ENCODE measurements around the gene RAB7A.
"Not testable (repeated sequence)": the region's sequence is repeated elsewhere in the genome, so short reads cannot be mapped to it uniquely, and the experiment has no call there.

RAB7A gene

DNA sequence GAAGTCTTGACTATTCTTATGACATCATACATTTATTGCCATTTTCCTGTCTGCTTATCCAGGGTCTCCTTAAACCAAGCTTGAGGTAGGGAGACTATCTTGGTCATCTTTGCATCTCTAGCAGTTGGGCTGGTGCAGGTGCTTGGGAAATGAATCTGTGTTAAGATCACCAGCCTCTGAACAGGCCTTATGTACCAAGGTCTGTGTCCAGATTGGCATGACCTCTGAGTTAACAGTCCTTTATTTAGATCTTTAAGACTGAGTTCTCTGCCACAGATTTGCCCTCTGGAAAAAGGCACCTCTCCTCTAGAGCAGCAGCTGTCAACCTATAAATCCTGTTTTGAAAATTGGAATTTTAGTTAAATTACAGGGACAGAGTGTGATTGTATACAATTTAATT, 35.4 kb downstream of the RAB7A start:
- H3K4me3 ChIP-seq (ENCODE audit: low read length): no peak overlapping the region
- no peaks in the 10 kb centered on the region for H3K9me3 ChIP-seq (ENCODE audit: insufficient read depth, low read depth, low read length)
- no peak overlapping the region for H3K27ac ChIP-seq (ENCODE audit: low read length)
- peaks cover 10% of the 10 kb centered on the region; the same call in 1 of the 2 replicates for H3K36me3 ChIP-seq (ENCODE audit: insufficient read depth, low read depth, low read length)
- no peak overlapping the region for H3K9ac ChIP-seq (ENCODE audit: low read depth, low read length)
- no peaks in the 10 kb centered on the region for H3K27me3 ChIP-seq (ENCODE audit: insufficient read depth, low read length)
- H3K4me1 ChIP-seq (ENCODE audit: insufficient read depth, low read length): no peaks in the 10 kb centered on the region

DNA sequence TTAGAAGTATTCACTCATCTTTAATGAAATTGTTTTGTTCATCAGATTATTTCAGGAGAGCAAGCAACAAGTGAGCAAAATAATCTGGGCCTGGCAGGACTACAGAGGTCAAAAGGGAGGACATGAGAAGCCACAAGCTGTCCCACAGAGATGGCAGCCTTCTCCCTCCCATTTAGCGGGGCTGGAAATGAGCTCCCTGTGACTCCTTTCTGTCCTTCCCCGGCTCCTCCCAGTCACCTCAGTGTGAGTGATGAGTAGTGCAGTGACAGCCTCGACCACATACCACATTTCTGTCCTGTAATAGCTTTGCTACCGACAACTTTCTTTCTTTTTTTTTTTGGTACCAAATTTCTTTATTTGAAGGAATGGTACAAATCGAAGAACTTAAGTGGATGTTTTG, 38.0 kb downstream of the RAB7A start:
- Histone ChIP-seq H3K27ac (ENCODE audit: low read length) (no peak overlapping the region), H3K27me3 (ENCODE audit: insufficient read depth, low read length) (no peaks in the 10 kb centered on the region), H3K9ac (ENCODE audit: low read depth, low read length) (no peak overlapping the region), H3K4me3 (ENCODE audit: low read length) (no peak overlapping the region), H3K9me3 (ENCODE audit: insufficient read depth, low read depth, low read length) (no peaks in the 10 kb centered on the region), H3K36me3 (ENCODE audit: insufficient read depth, low read depth, low read length) (peaks cover 10% of the 10 kb centered on the region; the same call in 1 of the 2 replicates), H3K4me1 (ENCODE audit: insufficient read depth, low read length) (no peaks in the 10 kb centered on the region)

DNA sequence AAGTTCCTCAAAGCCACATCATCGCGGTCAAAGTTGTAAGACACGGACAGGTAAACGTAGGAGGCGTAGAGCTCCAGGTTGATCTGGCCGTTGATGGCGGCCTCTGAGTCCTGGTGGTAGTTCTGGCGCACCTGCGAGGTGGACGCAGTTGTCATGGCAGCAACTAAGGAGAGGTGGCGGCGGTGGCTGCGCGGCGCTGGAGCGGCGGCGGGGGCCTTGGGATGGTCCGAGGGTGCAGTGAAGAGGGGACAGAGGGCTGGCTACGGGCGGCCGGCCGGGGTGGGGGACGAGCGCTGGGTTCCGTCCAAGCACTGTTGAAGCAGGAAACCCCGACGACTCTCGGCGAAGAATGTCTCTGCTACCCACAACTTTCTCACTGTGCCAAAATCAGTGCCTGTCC, 38.9 kb downstream of the RAB7A start:
- no peak overlapping the region for H3K9ac ChIP-seq (ENCODE audit: low read depth, low read length)
- H3K9me3 ChIP-seq (ENCODE audit: insufficient read depth, low read depth, low read length): no peaks in the 10 kb centered on the region
- H3K36me3 ChIP-seq (ENCODE audit: insufficient read depth, low read depth, low read length): peaks cover 10% of the 10 kb centered on the region; the same call in 1 of the 2 replicates
- H3K27ac ChIP-seq (ENCODE audit: low read length): no peak overlapping the region
- H3K27me3 ChIP-seq (ENCODE audit: insufficient read depth, low read length): no peaks in the 10 kb centered on the region
- H3K4me1 ChIP-seq (ENCODE audit: insufficient read depth, low read length): peaks cover 4% of the 10 kb centered on the region; the same call in 1 of the 2 replicates
- H3K4me3 ChIP-seq (ENCODE audit: low read length): no peak overlapping the region

DNA sequence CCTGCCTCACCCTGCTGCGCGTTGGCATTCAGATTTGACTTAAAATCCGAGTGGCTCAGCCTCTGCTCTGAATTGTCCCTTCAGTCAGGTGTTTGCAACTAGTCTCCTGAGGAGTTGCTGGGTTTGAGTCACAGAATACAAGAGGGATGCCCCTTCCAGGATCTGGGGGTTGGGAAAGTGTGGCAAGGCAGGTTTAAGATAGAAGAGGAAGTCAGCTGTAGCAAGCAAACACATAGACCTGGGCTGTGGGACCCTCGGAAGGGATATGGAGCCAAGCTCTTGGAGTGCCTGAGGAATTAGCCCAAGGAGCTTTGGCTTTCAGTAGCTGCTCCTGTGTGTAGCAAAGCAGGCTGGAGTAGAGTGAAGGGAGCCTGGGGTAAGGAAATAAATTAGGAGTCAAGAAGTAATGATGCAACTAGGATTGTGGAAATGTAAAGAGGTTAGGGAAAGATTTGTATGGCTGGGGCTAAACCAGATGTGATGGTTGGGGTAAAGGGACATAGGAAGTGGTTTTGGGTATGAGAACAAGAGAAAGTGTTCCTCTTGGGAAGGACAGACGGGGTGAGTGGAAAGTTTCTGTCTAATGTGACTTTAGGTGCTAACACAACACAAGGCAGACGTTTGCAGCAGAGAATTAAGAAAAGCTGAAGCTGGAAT, 41.2 kb downstream of the RAB7A start:
- H3K27ac ChIP-seq (ENCODE audit: low read length): no peak overlapping the region
- H3K4me1 ChIP-seq (ENCODE audit: insufficient read depth, low read length): peaks cover 4% of the 10 kb centered on the region; the same call in 1 of the 2 replicates
- H3K9ac ChIP-seq (ENCODE audit: low read depth, low read length): no peak overlapping the region; the same call in 1 of the 2 replicates
- H3K4me3 ChIP-seq (ENCODE audit: low read length): no peak overlapping the region
- H3K9me3 ChIP-seq (ENCODE audit: insufficient read depth, low read depth, low read length): 0 out of 2 replicates have a peak, but pooled peaks cover 4% of the 10 kb centered on the region
- H3K36me3 ChIP-seq (ENCODE audit: insufficient read depth, low read depth, low read length): peaks cover 10% of the 10 kb centered on the region; the same call in 1 of the 2 replicates
- no peaks in the 10 kb centered on the region for H3K27me3 ChIP-seq (ENCODE audit: insufficient read depth, low read length)

DNA sequence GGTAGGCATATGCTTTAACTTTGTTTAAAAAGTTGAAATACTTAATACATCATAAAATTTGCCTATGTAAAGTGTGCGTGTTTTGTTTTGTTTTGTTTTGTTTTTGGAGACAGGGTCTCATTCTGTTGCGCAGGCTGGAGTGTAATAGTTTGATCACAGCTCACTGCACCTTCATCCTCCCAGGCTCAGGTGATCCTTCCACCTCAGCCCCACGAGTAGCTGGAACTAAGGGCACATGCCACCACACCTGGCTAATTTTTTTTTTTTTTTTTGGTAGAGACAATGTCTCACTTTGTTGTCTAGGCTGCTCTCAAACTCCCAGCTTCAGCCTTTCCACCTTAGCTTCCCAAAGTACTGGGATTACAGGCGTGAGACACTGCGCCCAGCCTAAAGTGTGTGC, 42.5 kb downstream of the RAB7A start:
- Histone ChIP-seq H3K4me3 (ENCODE audit: low read length) (no peak overlapping the region), H3K4me1 (ENCODE audit: insufficient read depth, low read length) (peaks cover 4% of the 10 kb centered on the region; the same call in 1 of the 2 replicates), H3K9ac (ENCODE audit: low read depth, low read length) (no peak overlapping the region), H3K9me3 (ENCODE audit: insufficient read depth, low read depth, low read length) (peaks cover 6% of the 10 kb centered on the region; the same call in 1 of the 2 replicates), H3K27ac (ENCODE audit: low read length) (no peak overlapping the region), H3K27me3 (ENCODE audit: insufficient read depth, low read length) (no peaks in the 10 kb centered on the region), H3K36me3 (ENCODE audit: insufficient read depth, low read depth, low read length) (peaks cover 10% of the 10 kb centered on the region; the same call in 1 of the 2 replicates)

DNA sequence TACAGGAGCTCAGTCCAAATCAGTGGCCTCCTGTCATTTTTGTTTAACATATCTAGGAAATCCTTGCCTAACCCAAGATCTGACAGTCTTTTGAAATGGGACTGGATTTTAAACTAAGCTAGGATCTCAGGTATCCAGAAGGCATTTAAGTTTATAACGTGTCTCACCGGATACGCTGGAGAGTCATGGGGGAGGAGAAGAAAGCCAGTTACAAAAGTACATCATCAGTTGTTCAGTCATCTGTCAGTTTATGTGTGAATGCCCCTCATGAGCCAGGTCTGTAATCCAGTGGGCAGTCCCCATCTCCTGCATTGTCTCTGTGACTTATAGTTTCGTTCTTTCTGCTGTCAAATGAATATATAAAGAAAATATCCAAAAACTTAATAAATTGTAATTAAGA, 44.4 kb downstream of the RAB7A start:
- Histone ChIP-seq H3K9ac (ENCODE audit: low read depth, low read length) (no peak overlapping the region), H3K4me3 (ENCODE audit: low read length) (no peak overlapping the region)

DNA sequence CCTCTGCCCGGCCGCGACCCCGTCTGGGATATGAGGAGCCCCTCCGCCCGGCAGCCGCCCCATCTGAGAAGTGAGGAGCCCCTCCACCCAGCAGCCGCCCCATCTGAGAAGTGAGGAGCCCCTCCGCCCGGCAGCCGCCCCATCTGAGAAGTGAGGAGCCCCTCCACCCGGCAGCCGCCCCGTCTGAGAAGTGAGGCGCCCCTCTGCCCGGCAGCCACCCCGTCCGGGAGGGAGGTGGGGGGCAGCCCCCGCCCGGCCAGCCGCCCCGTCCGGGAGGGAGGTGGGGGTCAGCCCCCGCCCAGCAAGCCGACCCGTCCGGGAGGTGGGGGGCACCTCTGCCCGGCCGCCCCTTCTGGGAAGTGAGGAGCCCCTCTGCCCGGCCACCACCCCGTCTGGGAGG, 47.2 kb downstream of the RAB7A start:
- not testable (repeated sequence) for H3K36me3 ChIP-seq (ENCODE audit: insufficient read depth, low read depth, low read length); H3K9ac ChIP-seq (ENCODE audit: low read depth, low read length); H3K9me3 ChIP-seq (ENCODE audit: insufficient read depth, low read depth, low read length); H3K4me3 ChIP-seq (ENCODE audit: low read length); H3K27ac ChIP-seq (ENCODE audit: low read length); H3K4me1 ChIP-seq (ENCODE audit: insufficient read depth, low read length); H3K27me3 ChIP-seq (ENCODE audit: insufficient read depth, low read length)

More for the DNA sequence above, 44.4 kb downstream of the RAB7A start:
- Histone ChIP-seq H3K27ac (ENCODE audit: low read length) (no peak overlapping the region), H3K4me1 (ENCODE audit: insufficient read depth, low read length) (peaks cover 4% of the 10 kb centered on the region; the same call in 1 of the 2 replicates), H3K36me3 (ENCODE audit: insufficient read depth, low read depth, low read length) (no peaks in the 10 kb centered on the region), H3K9me3 (ENCODE audit: insufficient read depth, low read depth, low read length) (peaks cover 6% of the 10 kb centered on the region; the same call in 1 of the 2 replicates), H3K27me3 (ENCODE audit: insufficient read depth, low read length) (no peaks in the 10 kb centered on the region)

DNA sequence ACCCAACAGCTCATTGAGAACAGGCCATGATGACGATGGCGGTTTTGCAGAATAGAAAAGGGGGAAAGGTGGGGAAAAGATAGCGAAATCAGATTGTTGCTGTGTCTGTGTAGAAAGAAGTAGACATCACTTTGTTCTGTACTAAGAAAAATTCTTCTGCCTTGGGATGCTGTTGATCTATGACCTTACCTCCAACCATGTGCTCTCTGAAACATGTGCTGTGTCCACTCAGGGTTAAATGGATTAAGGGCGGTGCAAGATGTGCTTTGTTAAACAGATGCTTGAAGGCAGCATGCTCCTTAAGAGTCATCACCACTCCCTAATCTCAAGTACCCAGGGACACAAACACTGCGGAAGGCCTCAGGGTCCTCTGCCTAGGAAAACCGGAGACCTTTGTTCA, 47.6 kb downstream of the RAB7A start:
- H3K9ac ChIP-seq (ENCODE audit: low read depth, low read length); H3K36me3 ChIP-seq (ENCODE audit: insufficient read depth, low read depth, low read length); H3K27ac ChIP-seq (ENCODE audit: low read length); H3K4me3 ChIP-seq (ENCODE audit: low read length); H3K9me3 ChIP-seq (ENCODE audit: insufficient read depth, low read depth, low read length); H3K4me1 ChIP-seq (ENCODE audit: insufficient read depth, low read length); H3K27me3 ChIP-seq (ENCODE audit: insufficient read depth, low read length): not testable (repeated sequence)

DNA sequence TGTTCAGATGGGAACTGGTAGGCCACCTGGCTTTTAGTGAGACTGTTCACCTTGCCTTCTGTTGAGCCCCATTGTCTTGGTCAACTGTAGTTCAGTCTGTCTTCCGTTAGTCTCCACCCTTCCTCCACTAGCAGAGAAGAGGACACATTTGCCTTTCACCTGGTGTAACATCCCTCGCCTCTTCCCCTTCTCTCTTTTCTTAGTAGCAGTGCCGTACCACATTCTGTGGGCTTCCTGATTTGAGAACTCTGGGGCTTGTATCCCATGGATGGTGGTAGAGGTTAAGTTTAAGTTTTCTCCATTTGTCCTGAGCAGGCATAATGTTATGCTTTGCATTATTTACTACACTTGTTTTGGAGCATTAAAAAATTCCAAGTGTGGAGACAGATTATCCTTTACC, 49.3 kb downstream of the RAB7A start:
- peaks cover 8% of the 10 kb centered on the region; the same call in 1 of the 2 replicates for H3K4me1 ChIP-seq (ENCODE audit: insufficient read depth, low read length)
- no peaks in the 10 kb centered on the region for H3K27me3 ChIP-seq (ENCODE audit: insufficient read depth, low read length)
- H3K27ac ChIP-seq (ENCODE audit: low read length): no peak overlapping the region
- H3K9ac ChIP-seq (ENCODE audit: low read depth, low read length): no peak overlapping the region
- peaks cover 6% of the 10 kb centered on the region; the same call in 1 of the 2 replicates for H3K9me3 ChIP-seq (ENCODE audit: insufficient read depth, low read depth, low read length)
- H3K4me3 ChIP-seq (ENCODE audit: low read length): no peak overlapping the region
- H3K36me3 ChIP-seq (ENCODE audit: insufficient read depth, low read depth, low read length): no peaks in the 10 kb centered on the region; the same call in 1 of the 2 replicates

DNA sequence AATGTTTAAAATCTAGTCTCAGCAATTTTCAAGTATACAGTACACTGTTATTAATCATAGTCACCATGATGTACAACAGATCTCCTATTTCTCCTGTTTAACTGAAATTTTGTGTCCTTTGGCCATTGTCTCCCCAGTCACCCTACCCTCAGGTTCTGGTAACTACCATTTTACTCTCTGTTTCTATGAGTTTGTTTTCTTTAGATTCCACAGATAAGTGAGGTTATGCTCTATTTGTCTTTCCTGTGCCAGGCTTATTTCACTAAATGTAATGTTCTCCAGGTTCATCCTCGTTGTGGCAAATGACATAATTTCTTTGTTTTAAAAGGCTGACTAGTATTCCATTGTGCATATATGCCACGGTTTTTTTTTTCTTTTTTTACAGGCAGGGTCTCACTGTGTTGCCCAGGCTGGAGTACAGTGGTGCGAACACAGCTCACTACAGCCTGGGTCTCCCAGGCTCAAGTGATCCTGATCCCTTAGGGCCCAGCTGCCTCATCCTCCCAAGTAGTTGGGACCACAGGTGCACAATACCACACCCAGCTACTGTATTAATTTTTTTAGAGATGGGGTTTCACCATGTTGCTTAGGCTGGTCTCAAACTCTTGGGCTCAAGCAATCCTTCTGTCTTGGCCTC, 50.0 kb downstream of the RAB7A start:
- Histone ChIP-seq H3K27ac (ENCODE audit: low read length) (no peak overlapping the region), H3K4me1 (ENCODE audit: insufficient read depth, low read length) (peaks cover 8% of the 10 kb centered on the region; the same call in 1 of the 2 replicates), H3K27me3 (ENCODE audit: insufficient read depth, low read length) (no peaks in the 10 kb centered on the region), H3K9me3 (ENCODE audit: insufficient read depth, low read depth, low read length) (peaks cover 6% of the 10 kb centered on the region; the same call in 1 of the 2 replicates), H3K9ac (ENCODE audit: low read depth, low read length) (no peak overlapping the region), H3K4me3 (ENCODE audit: low read length) (no peak overlapping the region), H3K36me3 (ENCODE audit: insufficient read depth, low read depth, low read length) (no peaks in the 10 kb centered on the region; the same call in 1 of the 2 replicates)

DNA sequence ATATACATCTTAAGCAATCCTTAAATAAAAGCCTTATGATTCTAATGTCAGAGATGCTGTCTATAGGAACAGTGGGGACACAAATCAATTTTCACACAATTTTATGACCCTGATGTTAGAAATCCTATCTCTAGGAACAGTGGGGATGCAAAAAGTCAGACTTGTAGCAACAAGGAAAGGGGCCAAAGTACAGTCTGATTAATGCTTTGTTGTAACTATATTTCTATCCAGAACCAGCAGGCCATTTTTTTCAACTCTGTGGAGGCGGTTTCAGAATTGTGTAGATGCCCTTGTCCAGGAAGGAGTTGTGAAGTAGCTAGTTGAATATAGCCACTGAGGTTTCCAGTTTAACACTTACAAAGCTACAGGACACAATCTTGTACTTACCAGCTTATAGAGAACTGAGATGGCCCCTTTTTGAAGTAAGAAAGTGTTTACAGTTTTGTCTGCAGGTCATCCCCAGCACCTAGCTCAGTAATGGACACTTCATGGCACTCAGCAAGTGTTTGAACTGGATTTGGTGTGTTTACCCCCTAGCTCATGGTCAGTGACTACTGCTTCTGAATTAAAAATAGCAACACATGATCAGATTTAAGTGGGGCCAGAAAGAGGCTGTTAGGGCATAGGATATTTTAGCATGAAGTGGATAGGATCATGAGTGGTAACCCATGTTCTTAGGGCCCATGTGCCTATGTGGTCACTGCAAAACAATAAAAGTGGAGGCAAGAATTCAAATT, 54.3 kb downstream of the RAB7A start:
- Histone ChIP-seq H3K9me3 (ENCODE audit: insufficient read depth, low read depth, low read length) (no peaks in the 10 kb centered on the region), H3K27me3 (ENCODE audit: insufficient read depth, low read length) (no peaks in the 10 kb centered on the region), H3K9ac (ENCODE audit: low read depth, low read length) (no peak overlapping the region), H3K36me3 (ENCODE audit: insufficient read depth, low read depth, low read length) (no peaks in the 10 kb centered on the region; the same call in 1 of the 2 replicates), H3K27ac (ENCODE audit: low read length) (no peak overlapping the region), H3K4me1 (ENCODE audit: insufficient read depth, low read length) (peaks cover 8% of the 10 kb centered on the region; the same call in 1 of the 2 replicates), H3K4me3 (ENCODE audit: low read length) (peak overlapping the region; percentile 1; the same call in 1 of the 2 replicates)

Data from iPS-20b (cell line).